Osteoblast (primary cell): Measurements from ENCODE around the gene KLHL17. TPM values are rescaled to one million over a fixed set of nuclear protein-coding genes. Genes with fewer than 3 reads are reported as not detected.
A peak's percentile ranks its signal among the peaks of the same experiment; 100 is the strongest.

Experiments used
- DNase-seq: peaks from one replicate; pipeline ENCODE4 v3.0.0; 2011; ENCODE audit warnings: low spot score, mixed read lengths; ENCODE audit not compliant: insufficient read length; ENCODE audit errors: missing footprints
- H2AFZ ChIP-seq: 2 replicates; pipeline ENCODE4 v1.6.0; 2011; ENCODE audit warnings: mild to moderate bottlenecking, low read length
- H3K27ac ChIP-seq: 2 replicates; pipeline ENCODE4 v1.5.1; 2011; ENCODE audit warnings: mild to moderate bottlenecking, low read depth, low read length, moderate library complexity
- H3K27me3 ChIP-seq: 2 replicates; pipeline ENCODE4 v1.6.0; 2012; ENCODE audit warnings: mild to moderate bottlenecking, control low read depth, inconsistent platforms, low read length, moderate library complexity; ENCODE audit not compliant: insufficient read depth
- H3K36me3 ChIP-seq: 2 replicates; pipeline ENCODE4 v1.5.1; 2011; ENCODE audit warnings: mild to moderate bottlenecking, low read length, control low read depth, moderate library complexity; ENCODE audit not compliant: insufficient read depth
- H3K4me1 ChIP-seq: 2 replicates; pipeline ENCODE4 v1.5.1; 2011; ENCODE audit warnings: mild to moderate bottlenecking, low read length, control low read depth, moderate library complexity; ENCODE audit not compliant: insufficient read depth
- H3K4me2 ChIP-seq: 2 replicates; pipeline ENCODE4 v1.6.0; 2011; ENCODE audit warnings: mild to moderate bottlenecking, low read length; ENCODE audit not compliant: insufficient read depth
- H3K4me3 ChIP-seq: fragments of 200-600 bp; sonication (generic); 3 replicates; pipeline ENCODE4 v1.5.1; 2012; ENCODE audit warnings: mild to moderate bottlenecking, low read length, inconsistent platforms; ENCODE audit not compliant: insufficient read depth
- H3K79me2 ChIP-seq: 2 replicates; pipeline ENCODE4 v1.6.0; 2012; ENCODE audit warnings: mild to moderate bottlenecking, low read length, control low read depth, inconsistent platforms; ENCODE audit not compliant: insufficient read depth
- H3K9me3 ChIP-seq: 2 replicates; pipeline ENCODE4 v1.5.1; 2011; ENCODE audit warnings: low read depth, low read length, control low read depth
- H4K20me1 ChIP-seq: 2 replicates; pipeline ENCODE4 v1.6.0; 2012; ENCODE audit warnings: mild to moderate bottlenecking, low read length, control low read depth; ENCODE audit not compliant: insufficient read depth
- CTCF ChIP-seq: IDR thresholded peaks from 2 replicates; pipeline ENCODE4 v1.5.1; 2011; ENCODE audit warnings: mild to moderate bottlenecking, low read depth, low read length, moderate library complexity; ENCODE audit errors: extremely low read depth
- total RNA-seq: library from RNA; depleted of rRNA; stranded (reverse); fragments of >200 nt; gene quantifications from 2 replicates; pipeline ENCODE4 v1.2.3, GENCODE V29; 2012

KLHL17 gene
- total RNA-seq, 1 donor, result 5.4 TPM

GRCh38 chr1:920010-920409 lies 40.4 kb upstream of the KLHL17 start:
- no peaks in the 10 kb centered on the region for H3K79me2 ChIP-seq
- no peak for DNase-seq
- no peak overlapping the region for H3K4me3 ChIP-seq
- no peaks in the 10 kb centered on the region for H3K9me3 ChIP-seq
- H4K20me1 ChIP-seq, result peaks cover 23% of the 10 kb centered on the region
- H3K27me3 ChIP-seq, result peaks cover 51% of the 10 kb centered on the region
- no peaks in the 10 kb centered on the region for H3K36me3 ChIP-seq
- no peak for TF ChIP-seq CTCF
- no peak overlapping the region for H3K27ac ChIP-seq
- H3K4me2 ChIP-seq, result no peak overlapping the region
- H2AFZ ChIP-seq, result no peak overlapping the region
- peaks cover 16% of the 10 kb centered on the region for H3K4me1 ChIP-seq

GRCh38 chr1:920521-920920 lies 39.9 kb upstream of the KLHL17 start:
- H3K27me3 ChIP-seq, result peaks cover 46% of the 10 kb centered on the region
- no peak overlapping the region for H2AFZ ChIP-seq
- DNase-seq, result no peak
- H3K4me1 ChIP-seq, result peaks cover 16% of the 10 kb centered on the region
- peak overlapping the region; percentile 54 for H3K4me2 ChIP-seq
- H3K36me3 ChIP-seq, result no peaks in the 10 kb centered on the region
- peaks cover 23% of the 10 kb centered on the region for H4K20me1 ChIP-seq
- no peak overlapping the region for H3K27ac ChIP-seq
- no peaks in the 10 kb centered on the region for H3K9me3 ChIP-seq
- H3K79me2 ChIP-seq, result no peaks in the 10 kb centered on the region
- no peak for TF ChIP-seq CTCF
- H3K4me3 ChIP-seq, result peak overlapping the region; percentile 25

- Histone ChIP-seq H3K36me3 (no peaks in the 10 kb centered on the region), H4K20me1 (peaks cover 30% of the 10 kb centered on the region), H2AFZ (no peak overlapping the region), H3K4me3 (peak overlapping the region; percentile 25), H3K9me3 (no peaks in the 10 kb centered on the region), H3K27me3 (peaks cover 39% of the 10 kb centered on the region), H3K27ac (no peak overlapping the region), H3K79me2 (no peaks in the 10 kb centered on the region), H3K4me1 (peaks cover 19% of the 10 kb centered on the region), H3K4me2 (peak overlapping the region; percentile 54)
- TF ChIP-seq CTCF, result peak; percentile 30
- DNase-seq, result peak; percentile 99
These were observed 39.2 kb upstream of the KLHL17 start for GRCh38 chr1:921011-921837.

- Histone ChIP-seq H4K20me1 (peaks cover 48% of the 10 kb centered on the region), H3K9me3 (no peaks in the 10 kb centered on the region), H3K36me3 (no peaks in the 10 kb centered on the region), H3K4me1 (peaks cover 19% of the 10 kb centered on the region), H3K4me2 (peak within 1 kb of the TSS; percentile 85), H3K79me2 (no peaks in the 10 kb centered on the region), H2AFZ (no peak within 1 kb of the TSS), H3K4me3 (peak within 1 kb of the TSS; percentile 75), H3K27ac (no peak within 1 kb of the TSS), H3K27me3 (peaks cover 19% of the 10 kb centered on the region)
- peak; percentile 99 for DNase-seq
- TF ChIP-seq CTCF, result no peak
These were observed 37.0 kb upstream of the KLHL17 start, which contains the start of gene SAMD11 for GRCh38 chr1:923131-923990. Gene SAMD11 (plus strand): TSS chr1:923923. CDS start chr1:924432, 509 bp downstream.
